Upper lobe of left lung (tissue), 4 donors: ENCODE measurements around the gene CLDN10.

Source experiments
- EP300 ChIP-seq, 4 donors: sonication (generic); formaldehyde crosslinking; IDR thresholded peaks; one replicate each; pipeline ENCODE4 v1.5.1; 2017; ENCODE audit warnings: antibody characterized with exemption in 4 of 4, control low read depth in 2 of 4
- POLR2AphosphoS5 ChIP-seq, 2 donors: sonication (generic); formaldehyde crosslinking; IDR thresholded peaks; one replicate each; pipeline ENCODE4 v1.5.1; 2017; ENCODE audit warnings: antibody characterized with exemption in 2 of 2
- TF ChIP-seq, protein P1 (sequence below), 6 experiments: fragments of 450-650 bp in 4 of 6; fragments of 200-600 bp in 2 of 6; sonication (generic) in 2 of 6; IDR thresholded peaks; one replicate each; pipeline ENCODE4 v1.5.1; 2016 to 2019; ENCODE audit warnings: antibody characterized with exemption in 6 of 6

DNA sequence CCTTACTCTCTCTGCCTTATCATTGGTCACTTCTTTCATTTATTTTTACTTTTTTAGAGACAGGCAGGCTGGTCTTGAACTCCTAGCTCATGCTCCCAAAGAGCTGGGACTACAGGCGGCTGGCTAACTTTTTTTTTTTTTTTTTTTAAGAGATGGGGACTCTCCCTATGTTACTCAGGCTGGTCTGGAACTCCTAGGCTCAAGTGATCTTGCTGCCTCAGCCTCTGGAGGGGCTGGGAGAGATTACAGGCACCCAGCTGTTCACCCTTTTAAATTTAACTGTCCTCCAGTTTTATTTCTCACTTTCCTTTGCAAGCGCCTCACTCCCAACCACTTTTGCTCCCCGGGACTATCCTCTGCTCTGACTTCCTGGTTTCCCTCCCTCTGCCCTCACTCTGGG is 5.6 kb upstream of the CLDN10 start:
- TF ChIP-seq POLR2AphosphoS5 (IDR thresholded peaks at IDR 0.05) = no peak
- TF ChIP-seq, protein P1, sequence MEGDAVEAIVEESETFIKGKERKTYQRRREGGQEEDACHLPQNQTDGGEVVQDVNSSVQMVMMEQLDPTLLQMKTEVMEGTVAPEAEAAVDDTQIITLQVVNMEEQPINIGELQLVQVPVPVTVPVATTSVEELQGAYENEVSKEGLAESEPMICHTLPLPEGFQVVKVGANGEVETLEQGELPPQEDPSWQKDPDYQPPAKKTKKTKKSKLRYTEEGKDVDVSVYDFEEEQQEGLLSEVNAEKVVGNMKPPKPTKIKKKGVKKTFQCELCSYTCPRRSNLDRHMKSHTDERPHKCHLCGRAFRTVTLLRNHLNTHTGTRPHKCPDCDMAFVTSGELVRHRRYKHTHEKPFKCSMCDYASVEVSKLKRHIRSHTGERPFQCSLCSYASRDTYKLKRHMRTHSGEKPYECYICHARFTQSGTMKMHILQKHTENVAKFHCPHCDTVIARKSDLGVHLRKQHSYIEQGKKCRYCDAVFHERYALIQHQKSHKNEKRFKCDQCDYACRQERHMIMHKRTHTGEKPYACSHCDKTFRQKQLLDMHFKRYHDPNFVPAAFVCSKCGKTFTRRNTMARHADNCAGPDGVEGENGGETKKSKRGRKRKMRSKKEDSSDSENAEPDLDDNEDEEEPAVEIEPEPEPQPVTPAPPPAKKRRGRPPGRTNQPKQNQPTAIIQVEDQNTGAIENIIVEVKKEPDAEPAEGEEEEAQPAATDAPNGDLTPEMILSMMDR (IDR thresholded peaks at IDR 0.05) = no peak
- no peak for TF ChIP-seq EP300 (IDR thresholded peaks at IDR 0.05)
